ENCODE results near the gene TYSND1. TPM values are rescaled to one million over a fixed set of nuclear protein-coding genes. Genes with fewer than 3 reads are reported as not detected.
"Not testable (repeated sequence)": the region's sequence is repeated elsewhere in the genome, so short reads cannot be mapped to it uniquely, and the experiment has no call there.

The TYSND1 gene
- total RNA-seq, 2 experiments from 2014 or later: 33.4 to 48.1 TPM

DNA sequence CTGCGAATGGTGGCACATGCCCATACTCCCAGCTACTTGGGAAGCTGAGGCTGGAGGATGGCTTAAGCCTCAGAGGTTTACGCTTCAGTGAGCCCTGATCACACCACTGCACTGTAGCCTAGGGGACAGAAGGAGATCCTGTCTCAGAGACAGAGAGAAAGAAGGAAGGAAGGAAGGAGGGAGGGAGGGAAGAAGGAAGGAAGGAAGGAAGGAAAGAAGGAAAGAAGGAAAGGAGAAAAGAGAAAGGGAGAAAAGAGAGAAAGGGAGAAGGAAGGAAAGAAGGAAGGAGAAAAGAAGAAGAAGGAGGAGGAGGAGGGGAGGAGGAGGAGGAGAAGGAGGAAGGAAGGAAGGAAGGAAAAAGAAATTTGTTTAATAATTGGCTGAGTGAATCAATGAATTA lies 36.8 kb upstream of the TYSND1 start:
- no peak overlapping the region for H3K27ac ChIP-seq (ENCODE audit: low read depth, low read length, poor library complexity, severe bottlenecking)
- no peaks in the 10 kb centered on the region for H3K36me3 ChIP-seq (ENCODE audit: insufficient read depth, low read length)
- TF ChIP-seq, protein P1, sequence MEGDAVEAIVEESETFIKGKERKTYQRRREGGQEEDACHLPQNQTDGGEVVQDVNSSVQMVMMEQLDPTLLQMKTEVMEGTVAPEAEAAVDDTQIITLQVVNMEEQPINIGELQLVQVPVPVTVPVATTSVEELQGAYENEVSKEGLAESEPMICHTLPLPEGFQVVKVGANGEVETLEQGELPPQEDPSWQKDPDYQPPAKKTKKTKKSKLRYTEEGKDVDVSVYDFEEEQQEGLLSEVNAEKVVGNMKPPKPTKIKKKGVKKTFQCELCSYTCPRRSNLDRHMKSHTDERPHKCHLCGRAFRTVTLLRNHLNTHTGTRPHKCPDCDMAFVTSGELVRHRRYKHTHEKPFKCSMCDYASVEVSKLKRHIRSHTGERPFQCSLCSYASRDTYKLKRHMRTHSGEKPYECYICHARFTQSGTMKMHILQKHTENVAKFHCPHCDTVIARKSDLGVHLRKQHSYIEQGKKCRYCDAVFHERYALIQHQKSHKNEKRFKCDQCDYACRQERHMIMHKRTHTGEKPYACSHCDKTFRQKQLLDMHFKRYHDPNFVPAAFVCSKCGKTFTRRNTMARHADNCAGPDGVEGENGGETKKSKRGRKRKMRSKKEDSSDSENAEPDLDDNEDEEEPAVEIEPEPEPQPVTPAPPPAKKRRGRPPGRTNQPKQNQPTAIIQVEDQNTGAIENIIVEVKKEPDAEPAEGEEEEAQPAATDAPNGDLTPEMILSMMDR (conservative IDR thresholded peaks at IDR 0.05; ENCODE audit: low read length): no peak
- no peak for TF ChIP-seq EZH2phosphoT487 (IDR thresholded peaks at IDR 0.05; ENCODE audit: borderline replicate concordance, low read depth, low read length)
- H4K20me1 ChIP-seq (ENCODE audit: insufficient read depth, low read length): no peaks in the 10 kb centered on the region
- no peaks in the 10 kb centered on the region for H3K9me3 ChIP-seq (ENCODE audit: low read length)
- H2AFZ ChIP-seq (ENCODE audit: low read length): no peak overlapping the region
- H3K4me1 ChIP-seq (ENCODE audit: insufficient read depth, low read length, poor library complexity, severe bottlenecking): no peaks in the 10 kb centered on the region
- CTCF ChIA-PET (ENCODE audit: unreplicated experiment): no interaction called here
- intact Hi-C loops (cut with micrococcal nuclease; ENCODE audit: unreplicated experiment): no loop called here
- DNase-seq (ENCODE audit: low spot score): no peak
- no peak overlapping the region for H3K4me2 ChIP-seq (ENCODE audit: low read length)
- no peaks in the 10 kb centered on the region for H3K79me2 ChIP-seq (ENCODE audit: insufficient read depth, low read depth, low read length)
- no peak overlapping the region for H3K4me3 ChIP-seq (ENCODE audit: low read depth, low read length, poor library complexity, severe bottlenecking)
- no peaks in the 10 kb centered on the region for H3K9me2 ChIP-seq (ENCODE audit: insufficient read depth, low read length)
- POLR2A ChIA-PET: no interaction called here
- no TSS peak for BruUV-seq (replicated peaks)

DNA sequence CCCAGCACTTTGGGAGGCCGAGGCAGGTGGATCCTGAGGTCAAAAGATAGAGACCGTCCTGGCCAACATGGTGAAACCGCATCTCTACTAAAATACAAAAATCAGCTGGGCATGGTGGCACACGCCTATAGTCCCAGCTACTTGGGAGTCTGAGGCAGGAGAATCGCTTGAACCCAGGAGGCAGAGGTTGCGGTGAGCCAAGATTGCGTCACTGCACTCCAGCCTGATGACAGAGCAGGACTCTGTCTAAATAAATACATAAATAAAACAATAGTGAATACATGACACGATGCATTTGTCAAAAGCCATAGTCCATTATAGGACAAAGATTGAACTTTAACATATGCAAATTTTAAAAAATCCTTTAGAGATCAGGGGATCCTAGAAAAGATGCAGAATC lies 32.7 kb upstream of the TYSND1 start:
- BruUV-seq (replicated peaks); DNase-seq (ENCODE audit: low spot score); H3K27ac ChIP-seq (ENCODE audit: low read depth, low read length, poor library complexity, severe bottlenecking); H3K9me3 ChIP-seq (ENCODE audit: low read length); CTCF ChIA-PET (ENCODE audit: unreplicated experiment); H3K4me2 ChIP-seq (ENCODE audit: low read length); H3K4me1 ChIP-seq (ENCODE audit: insufficient read depth, low read length, poor library complexity, severe bottlenecking); H2AFZ ChIP-seq (ENCODE audit: low read length); H3K79me2 ChIP-seq (ENCODE audit: insufficient read depth, low read depth, low read length); intact Hi-C loops (cut with micrococcal nuclease; ENCODE audit: unreplicated experiment); H3K4me3 ChIP-seq (ENCODE audit: low read depth, low read length, poor library complexity, severe bottlenecking); H3K9me2 ChIP-seq (ENCODE audit: insufficient read depth, low read length); POLR2A ChIA-PET; H3K36me3 ChIP-seq (ENCODE audit: insufficient read depth, low read length); H4K20me1 ChIP-seq (ENCODE audit: insufficient read depth, low read length): not testable (repeated sequence)

DNA sequence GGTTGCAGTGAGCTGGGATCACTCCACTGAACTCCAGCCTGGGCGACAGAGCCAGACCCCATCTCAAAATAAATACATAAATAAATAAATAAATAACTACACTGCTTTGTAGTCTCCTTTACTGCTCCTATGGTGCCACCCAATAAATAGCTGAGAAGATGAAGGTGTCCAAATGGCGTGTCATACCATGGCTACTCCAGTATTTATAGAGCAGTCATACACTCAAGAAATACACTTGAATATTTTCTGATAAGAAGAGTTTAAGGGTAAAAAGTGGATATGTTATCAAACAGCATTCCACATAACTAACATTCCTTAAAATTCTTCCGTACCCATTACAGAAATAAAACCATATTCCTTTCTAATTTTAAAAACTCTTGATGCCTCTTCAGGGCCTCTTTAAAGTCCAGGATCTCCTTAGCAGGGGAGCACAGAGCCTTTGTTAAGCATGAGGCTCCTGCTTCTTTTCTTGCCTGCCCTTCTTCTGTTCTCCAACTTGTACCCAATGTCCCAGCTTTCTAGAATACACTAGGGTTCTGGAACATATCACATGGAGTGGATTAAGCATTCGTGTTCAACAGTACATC lies 31.7 kb upstream of the TYSND1 start:
- BruUV-seq (replicated peaks): no TSS peak
- no peaks in the 10 kb centered on the region for H4K20me1 ChIP-seq (ENCODE audit: insufficient read depth, low read length)
- H3K4me3 ChIP-seq (ENCODE audit: low read depth, low read length, poor library complexity, severe bottlenecking): no peak overlapping the region
- ChIA-PET CTCF (ENCODE audit: unreplicated experiment) (no interaction called here), POLR2A (no interaction called here)
- intact Hi-C loops (cut with micrococcal nuclease; ENCODE audit: unreplicated experiment): no loop called here
- no peaks in the 10 kb centered on the region for H3K79me2 ChIP-seq (ENCODE audit: insufficient read depth, low read depth, low read length)
- TF ChIP-seq, protein P1 (conservative IDR thresholded peaks at IDR 0.05; ENCODE audit: low read length): no peak
- no peak for TF ChIP-seq EZH2phosphoT487 (IDR thresholded peaks at IDR 0.05; ENCODE audit: borderline replicate concordance, low read depth, low read length)
- H3K4me1 ChIP-seq (ENCODE audit: insufficient read depth, low read length, poor library complexity, severe bottlenecking): peaks cover 13% of the 10 kb centered on the region
- DNase-seq (ENCODE audit: low spot score): no peak
- no peaks in the 10 kb centered on the region for H3K9me2 ChIP-seq (ENCODE audit: insufficient read depth, low read length)
- H2AFZ ChIP-seq (ENCODE audit: low read length): no peak overlapping the region
- H3K9me3 ChIP-seq (ENCODE audit: low read length): no peaks in the 10 kb centered on the region
- H3K36me3 ChIP-seq (ENCODE audit: insufficient read depth, low read length): no peaks in the 10 kb centered on the region
- no peak overlapping the region for H3K4me2 ChIP-seq (ENCODE audit: low read length)
- no peak overlapping the region for H3K27ac ChIP-seq (ENCODE audit: low read depth, low read length, poor library complexity, severe bottlenecking)

All from OCI-LY7 (cell line).